Esophagus muscularis mucosa (tissue), 4 donors: ENCODE results near the gene FOXO3. TPM values are rescaled to one million over a fixed set of nuclear protein-coding genes. Genes with fewer than 3 reads are reported as not detected.
A peak's percentile ranks its signal among the peaks of the same experiment; 100 is the strongest.

Experiments used
- DNase-seq: peaks from one replicate; pipeline ENCODE4 v3.0.0-alpha.2; 2017; ENCODE audit errors: extremely low spot score
- H3K27ac ChIP-seq, 4 donors: fragments of 200-600 bp; sonication (generic); replicated peaks in 1 of 4; 1 replicate in 3 of 4; 2 replicates in 1 of 4; pipeline ENCODE4 v1.5.1; 2016 to 2019; ENCODE audit warnings: mild to moderate bottlenecking in 1 of 4
- H3K27me3 ChIP-seq, 4 donors: fragments of 200-600 bp; sonication (generic); one replicate each; pipeline versions ENCODE4 v1.5.1 to v1.6.0; 2016 to 2019
- H3K36me3 ChIP-seq, 4 donors: fragments of 200-600 bp; sonication (generic); one replicate each; pipeline ENCODE4 v1.5.1; 2016 to 2019
- H3K4me1 ChIP-seq, 4 donors: fragments of 200-600 bp; sonication (generic); one replicate each; pipeline ENCODE4 v1.5.1; 2016 to 2019
- H3K4me3 ChIP-seq, 4 donors: fragments of 200-600 bp; sonication (generic); 1 replicate in 2 of 4; 2 replicates in 2 of 4; pipeline ENCODE4 v1.5.1; 2016 to 2019; ENCODE audit warnings: mild to moderate bottlenecking in 4 of 4, moderate library complexity in 1 of 4
- H3K9me3 ChIP-seq, 4 donors: fragments of 200-600 bp; sonication (generic); 1 replicate in 3 of 4; 2 replicates in 1 of 4; pipeline ENCODE4 v1.5.1; 2016 to 2019
- EP300 ChIP-seq: sonication (generic); formaldehyde crosslinking; IDR thresholded peaks from one replicate; pipeline ENCODE4 v1.6.1; 2017; ENCODE audit warnings: antibody characterized with exemption
- POLR2A ChIP-seq: fragments of 450-650 bp; IDR thresholded peaks from one replicate; pipeline ENCODE4 v1.6.1; 2017; ENCODE audit warnings: antibody characterized with exemption, moderate library complexity, mild to moderate bottlenecking, low read depth
- POLR2AphosphoS5 ChIP-seq, 2 donors: sonication (generic); formaldehyde crosslinking; IDR thresholded peaks; one replicate each; pipeline ENCODE4 v1.6.1; 2017; ENCODE audit warnings: antibody characterized with exemption in 2 of 2
- WGBS: methylation state at CpG from one replicate; pipeline ENCODE4 v1.1.5; 2018; 5-methylcytosine and 5-hydroxymethylcytosine counted together
- intact Hi-C: fragments of 100-400 bp; cut with DNase I; formaldehyde crosslinking; loops from one replicate; pipeline ENCODE4 v1.15.1; 2023
- total RNA-seq, 4 donors: library from RNA; depleted of rRNA; stranded (reverse); fragments of >200 nt; gene quantifications; one replicate each; pipeline versions ENCODE4 v1.1.0 to v1.2.1, GENCODE V29; 2016
- TF ChIP-seq, protein P1 (sequence below), 3 experiments: fragments of 200-600 bp in 2 of 3; fragments of 450-650 bp in 1 of 3; sonication (generic) in 2 of 3; IDR thresholded peaks; one replicate each; pipeline ENCODE4 v1.5.1; 2017 to 2019; ENCODE audit warnings: antibody characterized with exemption in 3 of 3, mild to moderate bottlenecking in 2 of 3, moderate library complexity in 1 of 3

The FOXO3 gene
- total RNA-seq, 4 donors from 2014 or later, result 92.2 to 154 (median 122) TPM

DNA sequence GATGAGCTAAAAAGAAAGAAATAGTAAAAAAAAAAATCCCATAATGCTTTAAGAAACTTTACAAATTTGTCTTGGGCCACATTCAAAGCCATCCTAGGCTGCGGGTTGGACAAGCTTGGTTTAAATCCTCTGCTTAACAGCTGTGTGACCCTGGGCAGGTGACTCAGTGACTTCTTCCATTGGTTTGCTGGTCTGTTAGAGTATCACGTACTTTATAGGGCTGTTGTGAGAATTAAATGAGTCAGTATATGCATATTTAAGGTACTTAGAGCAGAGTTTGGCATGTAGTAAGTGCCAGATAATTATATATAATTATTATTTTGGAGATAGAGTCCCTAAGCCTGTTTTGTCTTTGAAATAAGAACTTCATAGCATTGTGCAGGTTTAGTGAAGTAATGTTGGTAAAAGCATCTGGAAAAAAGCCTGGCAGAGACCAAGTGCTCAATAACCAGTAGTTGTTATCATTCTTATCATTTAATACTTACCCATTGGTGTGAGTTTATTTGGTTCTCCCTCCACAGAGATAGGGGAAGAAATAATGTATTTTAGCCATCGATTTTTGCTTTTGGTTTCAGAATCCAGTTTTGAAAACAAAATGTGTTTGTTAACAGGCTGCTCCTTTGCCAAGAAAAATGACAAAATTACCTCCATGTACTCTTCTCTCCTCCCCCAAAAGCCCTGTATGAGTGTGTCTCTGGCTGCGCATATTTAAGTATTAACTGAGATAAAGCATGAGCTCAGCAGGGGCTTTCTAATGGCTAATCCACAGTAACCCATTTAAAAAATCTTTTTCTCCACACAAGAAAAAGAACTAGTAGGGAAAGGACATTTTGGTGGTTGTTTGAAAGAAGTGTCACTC is 67.2 kb downstream of the FOXO3 start:
- no peak for TF ChIP-seq POLR2A
- TF ChIP-seq EP300, result no peak
- TF ChIP-seq, protein P1, sequence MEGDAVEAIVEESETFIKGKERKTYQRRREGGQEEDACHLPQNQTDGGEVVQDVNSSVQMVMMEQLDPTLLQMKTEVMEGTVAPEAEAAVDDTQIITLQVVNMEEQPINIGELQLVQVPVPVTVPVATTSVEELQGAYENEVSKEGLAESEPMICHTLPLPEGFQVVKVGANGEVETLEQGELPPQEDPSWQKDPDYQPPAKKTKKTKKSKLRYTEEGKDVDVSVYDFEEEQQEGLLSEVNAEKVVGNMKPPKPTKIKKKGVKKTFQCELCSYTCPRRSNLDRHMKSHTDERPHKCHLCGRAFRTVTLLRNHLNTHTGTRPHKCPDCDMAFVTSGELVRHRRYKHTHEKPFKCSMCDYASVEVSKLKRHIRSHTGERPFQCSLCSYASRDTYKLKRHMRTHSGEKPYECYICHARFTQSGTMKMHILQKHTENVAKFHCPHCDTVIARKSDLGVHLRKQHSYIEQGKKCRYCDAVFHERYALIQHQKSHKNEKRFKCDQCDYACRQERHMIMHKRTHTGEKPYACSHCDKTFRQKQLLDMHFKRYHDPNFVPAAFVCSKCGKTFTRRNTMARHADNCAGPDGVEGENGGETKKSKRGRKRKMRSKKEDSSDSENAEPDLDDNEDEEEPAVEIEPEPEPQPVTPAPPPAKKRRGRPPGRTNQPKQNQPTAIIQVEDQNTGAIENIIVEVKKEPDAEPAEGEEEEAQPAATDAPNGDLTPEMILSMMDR (IDR thresholded peaks at IDR 0.05), result no peak
- TF ChIP-seq POLR2AphosphoS5 (IDR thresholded peaks at IDR 0.05), result no peak
- intact Hi-C loops, result no loop called here
- Histone ChIP-seq H3K4me3 (no peak overlapping the region), H3K9me3 (no peaks in the 10 kb centered on the region), H3K36me3 (no peaks in the 10 kb centered on the region), H3K4me1 (peaks cover 81 to 96% (median 95%) of the 10 kb centered on the region in 4 donors), H3K27me3 (no peaks in the 10 kb centered on the region), H3K27ac (no peak overlapping the region)
- DNase-seq, result no peak
- WGBS, result 75% methylated on average over 4 of the region's 4 CpGs

DNA sequence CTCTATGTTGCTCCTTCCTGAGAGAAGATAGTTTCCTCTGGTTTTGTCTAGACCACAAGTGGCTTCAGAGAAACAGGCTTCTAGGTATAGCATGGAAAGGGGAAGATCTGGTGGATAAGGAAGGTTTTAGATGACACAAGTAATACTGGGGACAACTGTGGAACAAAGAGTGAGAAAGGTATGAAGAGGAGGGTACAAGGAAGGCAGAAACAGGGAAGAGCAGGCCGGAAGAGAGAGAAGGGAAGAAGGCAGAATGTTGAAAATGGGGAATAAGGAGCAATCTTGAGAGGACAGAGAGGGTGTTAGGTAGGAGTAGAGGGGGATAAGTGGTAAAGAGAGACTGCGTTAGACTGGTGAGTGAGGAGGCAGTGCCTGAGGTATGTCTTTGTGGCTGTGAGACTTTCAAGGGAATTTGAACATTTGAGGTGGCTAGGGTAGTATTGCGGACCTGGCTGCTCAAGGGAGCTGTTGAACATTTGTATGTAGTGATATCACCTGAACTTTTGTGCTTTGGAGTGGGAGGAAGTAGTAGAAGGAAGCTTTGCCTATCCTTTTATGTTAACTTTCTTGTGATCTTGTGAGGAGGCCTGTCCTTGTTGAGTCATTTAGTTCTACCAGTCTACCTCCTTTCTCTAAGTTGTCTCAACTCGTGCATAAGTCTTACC is 69.5 kb downstream of the FOXO3 start:
- WGBS, result 88% methylated on average over 4 of the region's 4 CpGs
- no peak for DNase-seq
- peak in 1 of 2 donors; percentile 15 for TF ChIP-seq POLR2AphosphoS5 (IDR thresholded peaks at IDR 0.05)
- no peak for TF ChIP-seq POLR2A
- H3K27me3 ChIP-seq, result no peaks in the 10 kb centered on the region
- no peak overlapping the region for H3K27ac ChIP-seq
- intact Hi-C loops, result no loop called here
- no peaks in the 10 kb centered on the region for H3K36me3 ChIP-seq
- no peak overlapping the region for H3K4me3 ChIP-seq
- H3K4me1 ChIP-seq, result peaks cover 73 to 95% (median 93%) of the 10 kb centered on the region in 4 donors
- no peaks in the 10 kb centered on the region for H3K9me3 ChIP-seq

DNA sequence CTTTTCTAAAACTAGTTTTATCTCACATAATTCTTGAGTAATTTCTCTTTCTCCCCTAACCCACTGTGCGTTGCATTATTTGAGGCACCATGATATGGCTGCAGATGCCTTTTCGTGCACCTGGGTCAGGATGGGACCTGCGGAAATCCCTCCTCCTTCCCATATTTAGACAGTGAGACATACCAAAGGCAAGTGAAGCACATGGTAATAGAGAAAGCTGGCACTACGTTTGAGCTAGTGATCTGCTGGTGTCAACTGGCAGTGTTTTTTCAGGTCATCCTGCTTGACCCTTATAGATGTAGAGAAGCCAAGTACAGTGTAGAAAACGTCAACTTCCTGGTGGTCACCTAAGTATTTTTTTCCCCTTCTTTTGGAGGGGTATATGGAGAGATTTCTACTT is 71.7 kb downstream of the FOXO3 start:
- Histone ChIP-seq H3K27ac (peak overlapping the region in 1 of 4 donors; percentile 5), H3K27me3 (no peaks in the 10 kb centered on the region), H3K36me3 (no peaks in the 10 kb centered on the region), H3K4me3 (no peak overlapping the region), H3K4me1 (peaks cover 73 to 94% (median 93%) of the 10 kb centered on the region in 4 donors), H3K9me3 (no peaks in the 10 kb centered on the region)
- DNase-seq, result no peak
- WGBS, result 66% methylated on average over 5 of the region's 5 CpGs
- TF ChIP-seq, protein P1 (IDR thresholded peaks at IDR 0.05), result no peak
- no peak for TF ChIP-seq POLR2AphosphoS5 (IDR thresholded peaks at IDR 0.05)
- TF ChIP-seq EP300, result no peak
- TF ChIP-seq POLR2A, result no peak
- intact Hi-C loops, result no loop called here

DNA sequence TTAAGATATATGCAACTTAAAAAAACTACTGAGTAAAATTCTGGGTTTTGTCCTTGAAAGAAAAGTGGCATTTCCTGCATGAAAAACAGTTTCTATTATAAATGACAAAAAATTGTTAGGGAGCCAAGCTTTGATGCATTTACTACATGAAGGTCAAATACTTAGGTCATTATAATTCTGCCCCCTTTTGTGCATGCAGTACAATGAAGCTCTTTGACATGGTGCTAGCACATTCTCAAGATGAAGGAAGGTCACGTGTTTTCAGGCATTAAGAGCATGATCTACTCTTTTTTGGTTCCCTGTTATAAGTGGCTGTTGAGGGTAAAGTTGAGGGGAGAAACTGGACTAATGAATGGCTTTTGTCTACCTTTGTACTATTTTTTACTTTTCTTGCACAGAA is 72.7 kb downstream of the FOXO3 start:
- Histone ChIP-seq H3K9me3 (no peaks in the 10 kb centered on the region), H3K27ac (no peak overlapping the region), H3K4me1 (peaks cover 69 to 94% (median 86%) of the 10 kb centered on the region in 4 donors), H3K36me3 (no peaks in the 10 kb centered on the region), H3K4me3 (no peak overlapping the region), H3K27me3 (no peaks in the 10 kb centered on the region)
- intact Hi-C loops, result no loop called here
- TF ChIP-seq EP300, result no peak
- peak in 1 of 2 donors; percentile 11 for TF ChIP-seq POLR2AphosphoS5 (IDR thresholded peaks at IDR 0.05)
- no peak for DNase-seq
- WGBS, result 71% methylated on average over 1 of the region's 1 CpG

DNA sequence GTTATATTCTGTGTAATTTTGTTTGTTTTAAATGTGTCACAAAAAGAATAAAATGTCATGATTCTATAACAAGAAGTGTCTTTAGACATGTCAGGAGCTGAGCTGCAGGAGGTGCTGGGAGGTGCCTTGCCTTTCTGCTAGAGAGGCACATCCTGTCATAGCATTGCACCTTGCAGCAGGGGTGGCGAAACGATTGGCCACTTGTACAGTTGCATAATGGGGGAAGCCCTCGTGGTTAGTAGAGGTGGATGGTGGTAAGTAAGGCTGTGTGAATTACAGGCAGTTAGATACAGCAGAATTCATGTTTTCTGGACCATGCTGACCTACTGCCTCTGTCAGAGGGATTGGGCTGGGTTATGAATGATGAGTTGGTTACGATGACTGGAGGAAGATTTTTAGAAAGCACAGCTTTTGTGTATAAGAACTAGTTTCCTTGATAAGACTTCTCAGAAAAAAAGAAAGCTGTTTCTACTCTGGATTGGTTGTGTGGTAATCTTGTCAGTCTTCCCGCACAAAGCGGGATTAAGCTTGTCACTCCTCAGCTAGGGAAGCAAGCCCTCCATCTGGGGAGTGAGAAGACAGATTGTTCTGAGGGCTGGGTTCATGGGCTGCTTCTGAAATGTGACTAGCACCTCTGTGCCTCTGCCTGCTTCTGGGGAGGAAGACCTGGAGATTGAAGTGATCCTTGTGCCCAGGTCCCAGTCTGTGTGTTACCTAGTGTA is 74.9 kb downstream of the FOXO3 start:
- WGBS, result 73% methylated on average over 6 of the region's 6 CpGs
- H3K9me3 ChIP-seq, result no peaks in the 10 kb centered on the region
- no peak for TF ChIP-seq POLR2A
- TF ChIP-seq POLR2AphosphoS5 (IDR thresholded peaks at IDR 0.05), result no peak
- TF ChIP-seq, protein P1 (IDR thresholded peaks at IDR 0.05), result no peak
- no peak for TF ChIP-seq EP300
- peaks cover 61 to 90% (median 70%) of the 10 kb centered on the region in 4 donors for H3K4me1 ChIP-seq
- no peak overlapping the region for H3K27ac ChIP-seq
- H3K36me3 ChIP-seq, result no peaks in the 10 kb centered on the region
- intact Hi-C loops, result no loop called here
- H3K4me3 ChIP-seq, result no peak overlapping the region
- DNase-seq, result peak; percentile 88
- no peaks in the 10 kb centered on the region for H3K27me3 ChIP-seq
